ENCODE results near the gene CGRRF1. TPM values are rescaled to one million over a fixed set of nuclear protein-coding genes. Genes with fewer than 3 reads are reported as not detected.

The CGRRF1 gene
- total and polyA plus RNA-seq, 2 donors: 7.6 to 33.1 TPM

GRCh38 chr14:54498579-54498978, 11.1 kb upstream of the CGRRF1 start:
- Histone ChIP-seq H3K4me1 (ENCODE audit: control insufficient read depth in 2 of 2, insufficient read depth in 2 of 2, low read length in 2 of 2) (no peaks in the 10 kb centered on the region), H3K9me3 (ENCODE audit: control insufficient read depth in 2 of 2, insufficient read depth in 1 of 2, low read length in 1 of 2) (no peaks in the 10 kb centered on the region), H3K27me3 (ENCODE audit: control insufficient read depth in 2 of 2, insufficient read depth in 1 of 2, low read length in 1 of 2) (no peaks in the 10 kb centered on the region), H3K4me3 (ENCODE audit: low read length in 2 of 2) (no peak overlapping the region), H3K36me3 (ENCODE audit: control insufficient read depth in 2 of 2, insufficient read depth in 2 of 2, low read length in 1 of 2) (no peaks in the 10 kb centered on the region), H3K27ac (ENCODE audit: low read depth in 1 of 2, low read length in 1 of 2) (no peak overlapping the region)
- no peak for DNase-seq (ENCODE audit: low read depth in 6 of 9, low spot score in 9 of 9)
- WGBS: 93% methylated on average over 7 of the region's 7 CpGs

DNA sequence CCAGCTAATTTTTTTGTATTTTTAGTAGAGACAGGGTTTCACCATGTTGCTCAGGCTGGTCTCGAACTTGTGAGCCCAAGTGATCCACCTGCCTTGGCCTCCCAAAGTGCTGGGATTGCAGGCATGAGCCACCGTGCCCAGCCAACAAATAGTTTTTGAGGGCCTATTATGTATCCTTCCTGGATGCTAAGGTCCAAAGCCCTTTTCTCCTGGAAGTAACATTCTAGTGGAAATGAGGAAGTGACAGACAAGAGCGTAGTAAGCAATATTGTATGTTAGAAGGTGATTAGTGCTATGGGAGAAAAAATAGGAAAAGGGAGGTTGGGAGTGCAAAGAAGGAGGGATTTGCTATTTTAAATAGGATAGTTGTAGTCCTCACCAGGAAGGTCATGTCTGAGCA, 9.0 kb upstream of the CGRRF1 start:
- no peak for DNase-seq (ENCODE audit: low read depth in 6 of 9, low spot score in 9 of 9)
- Histone ChIP-seq H3K4me3 (ENCODE audit: low read length in 2 of 2) (no peak overlapping the region), H3K36me3 (ENCODE audit: control insufficient read depth in 2 of 2, insufficient read depth in 2 of 2, low read length in 1 of 2) (no peaks in the 10 kb centered on the region), H3K9me3 (ENCODE audit: control insufficient read depth in 2 of 2, insufficient read depth in 1 of 2, low read length in 1 of 2) (no peaks in the 10 kb centered on the region), H3K27ac (ENCODE audit: low read depth in 1 of 2, low read length in 1 of 2) (no peak overlapping the region), H3K4me1 (ENCODE audit: control insufficient read depth in 2 of 2, insufficient read depth in 2 of 2, low read length in 2 of 2) (no peaks in the 10 kb centered on the region), H3K27me3 (ENCODE audit: control insufficient read depth in 2 of 2, insufficient read depth in 1 of 2, low read length in 1 of 2) (no peaks in the 10 kb centered on the region)
- WGBS: 97% methylated on average over 3 of the region's 3 CpGs

DNA sequence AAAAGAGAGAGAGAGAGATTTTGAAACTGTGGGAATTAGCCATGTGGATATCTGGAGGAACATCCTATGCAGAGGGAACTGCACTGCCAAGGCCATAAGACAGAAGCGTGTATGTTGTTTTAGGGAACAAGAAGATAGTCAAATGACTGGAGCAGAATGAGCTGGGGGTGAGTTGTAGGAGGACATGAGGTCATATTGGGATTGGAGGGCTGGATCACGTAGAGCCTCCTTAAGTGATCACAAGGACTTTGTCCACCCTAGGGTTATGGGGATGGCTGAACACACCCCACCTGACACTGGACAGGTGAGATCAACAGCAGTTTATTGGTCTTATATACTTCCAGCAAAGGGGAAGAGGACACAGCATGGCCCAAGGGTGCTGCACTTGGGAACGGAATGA, 8.2 kb upstream of the CGRRF1 start:
- Histone ChIP-seq H3K9me3 (ENCODE audit: control insufficient read depth in 2 of 2, insufficient read depth in 1 of 2, low read length in 1 of 2) (no peaks in the 10 kb centered on the region), H3K27me3 (ENCODE audit: control insufficient read depth in 2 of 2, insufficient read depth in 1 of 2, low read length in 1 of 2) (no peaks in the 10 kb centered on the region), H3K36me3 (ENCODE audit: control insufficient read depth in 2 of 2, insufficient read depth in 2 of 2, low read length in 1 of 2) (no peaks in the 10 kb centered on the region), H3K4me3 (ENCODE audit: low read length in 2 of 2) (no peak overlapping the region), H3K27ac (ENCODE audit: low read depth in 1 of 2, low read length in 1 of 2) (no peak overlapping the region), H3K4me1 (ENCODE audit: control insufficient read depth in 2 of 2, insufficient read depth in 2 of 2, low read length in 2 of 2) (no peaks in the 10 kb centered on the region)
- no peak for DNase-seq (ENCODE audit: low read depth in 6 of 9, low spot score in 9 of 9)
- WGBS: 96% methylated on average over 3 of the region's 3 CpGs

GRCh38 chr14:54502602-54503001, 7.1 kb upstream of the CGRRF1 start:
- H3K27me3 ChIP-seq (ENCODE audit: control insufficient read depth in 2 of 2, insufficient read depth in 1 of 2, low read length in 1 of 2): no peaks in the 10 kb centered on the region
- no peaks in the 10 kb centered on the region for H3K9me3 ChIP-seq (ENCODE audit: control insufficient read depth in 2 of 2, insufficient read depth in 1 of 2, low read length in 1 of 2)
- no peak for DNase-seq (ENCODE audit: low read depth in 6 of 9, low spot score in 9 of 9)
- no peaks in the 10 kb centered on the region for H3K36me3 ChIP-seq (ENCODE audit: control insufficient read depth in 2 of 2, insufficient read depth in 2 of 2, low read length in 1 of 2)
- H3K4me3 ChIP-seq (ENCODE audit: low read length in 2 of 2): no peak overlapping the region
- no peaks in the 10 kb centered on the region for H3K4me1 ChIP-seq (ENCODE audit: control insufficient read depth in 2 of 2, insufficient read depth in 2 of 2, low read length in 2 of 2)
- H3K27ac ChIP-seq (ENCODE audit: low read depth in 1 of 2, low read length in 1 of 2): no peak overlapping the region
- WGBS: 45% methylated on average over 2 of the region's 2 CpGs

DNA sequence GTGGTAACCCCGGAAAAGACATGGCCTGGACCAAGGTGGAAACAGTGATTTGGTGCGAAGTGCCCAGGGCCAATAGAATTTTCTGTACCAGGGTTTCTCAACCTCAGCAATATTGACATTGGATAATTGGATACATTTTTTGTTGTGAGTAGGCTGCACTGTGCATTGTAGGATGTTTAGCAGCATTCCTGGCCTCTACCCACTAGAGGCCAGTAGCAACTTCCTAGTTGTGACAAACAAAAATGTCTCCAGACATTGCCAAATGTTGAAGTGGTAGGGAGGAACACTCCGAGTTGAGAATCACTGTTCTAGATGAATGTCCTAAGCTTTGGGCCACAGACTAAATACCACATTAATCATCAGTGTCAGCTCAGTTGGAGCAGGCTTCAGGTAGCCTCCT, 6.2 kb upstream of the CGRRF1 start:
- no peak overlapping the region for H3K27ac ChIP-seq (ENCODE audit: low read depth in 1 of 2, low read length in 1 of 2)
- 94% methylated on average over 3 of the region's 3 CpGs for WGBS
- no peak for DNase-seq (ENCODE audit: low read depth in 6 of 9, low spot score in 9 of 9)

DNA sequence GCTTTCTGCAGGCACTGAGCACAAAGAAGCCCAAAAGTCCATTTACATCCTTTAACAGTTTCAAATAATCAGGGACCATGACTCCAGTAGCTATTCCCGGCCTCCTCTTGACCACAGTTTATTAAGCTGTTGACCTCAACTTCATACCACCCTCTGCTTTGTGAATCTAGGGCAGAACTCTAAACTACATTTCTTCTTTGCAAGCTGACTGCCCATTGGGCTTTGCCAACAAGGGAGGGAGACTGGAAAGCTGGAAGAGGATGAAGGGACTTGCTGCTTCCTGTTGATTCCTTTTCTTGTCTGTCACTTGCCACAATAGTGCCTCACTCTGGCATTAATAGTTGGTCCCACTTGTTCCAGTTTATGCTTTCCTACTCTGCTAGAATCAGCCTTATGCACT, 2.7 kb downstream of the CGRRF1 start:
- no peaks in the 10 kb centered on the region for H3K36me3 ChIP-seq (ENCODE audit: control insufficient read depth in 2 of 2, insufficient read depth in 2 of 2, low read length in 1 of 2)
- DNase-seq (ENCODE audit: low read depth in 6 of 9, low spot score in 9 of 9): no peak
- no peak overlapping the region for H3K4me3 ChIP-seq (ENCODE audit: low read length in 2 of 2)
- no peak overlapping the region for H3K27ac ChIP-seq (ENCODE audit: low read depth in 1 of 2, low read length in 1 of 2)
- 98% methylated on average over 1 of the region's 1 CpG for WGBS
- H3K27me3 ChIP-seq (ENCODE audit: control insufficient read depth in 2 of 2, insufficient read depth in 1 of 2, low read length in 1 of 2): peaks cover 3 to 12% of the 10 kb centered on the region in 2 donors
- peaks cover 3 to 4% of the 10 kb centered on the region in 2 donors for H3K4me1 ChIP-seq (ENCODE audit: control insufficient read depth in 2 of 2, insufficient read depth in 2 of 2, low read length in 2 of 2)
- H3K9me3 ChIP-seq (ENCODE audit: control insufficient read depth in 2 of 2, insufficient read depth in 1 of 2, low read length in 1 of 2): no peaks in the 10 kb centered on the region

More for the DNA sequence above, 6.2 kb upstream of the CGRRF1 start:
- Histone ChIP-seq H3K9me3 (ENCODE audit: control insufficient read depth in 2 of 2, insufficient read depth in 1 of 2, low read length in 1 of 2) (no peaks in the 10 kb centered on the region), H3K4me3 (ENCODE audit: low read length in 2 of 2) (no peak overlapping the region), H3K4me1 (ENCODE audit: control insufficient read depth in 2 of 2, insufficient read depth in 2 of 2, low read length in 2 of 2) (no peaks in the 10 kb centered on the region), H3K27me3 (ENCODE audit: control insufficient read depth in 2 of 2, insufficient read depth in 1 of 2, low read length in 1 of 2) (no peaks in the 10 kb centered on the region), H3K36me3 (ENCODE audit: control insufficient read depth in 2 of 2, insufficient read depth in 2 of 2, low read length in 1 of 2) (no peaks in the 10 kb centered on the region)

GRCh38 chr14:54515670-54516069, 6.0 kb downstream of the CGRRF1 start:
- Histone ChIP-seq H3K27ac (ENCODE audit: low read depth in 1 of 2, low read length in 1 of 2) (no peak overlapping the region), H3K9me3 (ENCODE audit: control insufficient read depth in 2 of 2, insufficient read depth in 1 of 2, low read length in 1 of 2) (no peaks in the 10 kb centered on the region), H3K4me1 (ENCODE audit: control insufficient read depth in 2 of 2, insufficient read depth in 2 of 2, low read length in 2 of 2) (peaks cover 0 to 2% of the 10 kb centered on the region in 2 donors), H3K27me3 (ENCODE audit: control insufficient read depth in 2 of 2, insufficient read depth in 1 of 2, low read length in 1 of 2) (no peaks in the 10 kb centered on the region), H3K4me3 (ENCODE audit: low read length in 2 of 2) (no peak overlapping the region), H3K36me3 (ENCODE audit: control insufficient read depth in 2 of 2, insufficient read depth in 2 of 2, low read length in 1 of 2) (no peaks in the 10 kb centered on the region)
- WGBS: 96% methylated on average over 1 of the region's 1 CpG
- no peak for DNase-seq (ENCODE audit: low read depth in 6 of 9, low spot score in 9 of 9)

GRCh38 chr14:54516709-54517108, 7.0 kb downstream of the CGRRF1 start:
- H3K36me3 ChIP-seq (ENCODE audit: control insufficient read depth in 2 of 2, insufficient read depth in 2 of 2, low read length in 1 of 2): no peaks in the 10 kb centered on the region
- H3K27ac ChIP-seq (ENCODE audit: low read depth in 1 of 2, low read length in 1 of 2): no peak overlapping the region
- no peaks in the 10 kb centered on the region for H3K27me3 ChIP-seq (ENCODE audit: control insufficient read depth in 2 of 2, insufficient read depth in 1 of 2, low read length in 1 of 2)
- no peaks in the 10 kb centered on the region for H3K9me3 ChIP-seq (ENCODE audit: control insufficient read depth in 2 of 2, insufficient read depth in 1 of 2, low read length in 1 of 2)
- no peaks in the 10 kb centered on the region for H3K4me1 ChIP-seq (ENCODE audit: control insufficient read depth in 2 of 2, insufficient read depth in 2 of 2, low read length in 2 of 2)
- no peak overlapping the region for H3K4me3 ChIP-seq (ENCODE audit: low read length in 2 of 2)
- DNase-seq (ENCODE audit: low read depth in 6 of 9, low spot score in 9 of 9): no peak
- 100% methylated on average over 1 of the region's 1 CpG for WGBS

DNA sequence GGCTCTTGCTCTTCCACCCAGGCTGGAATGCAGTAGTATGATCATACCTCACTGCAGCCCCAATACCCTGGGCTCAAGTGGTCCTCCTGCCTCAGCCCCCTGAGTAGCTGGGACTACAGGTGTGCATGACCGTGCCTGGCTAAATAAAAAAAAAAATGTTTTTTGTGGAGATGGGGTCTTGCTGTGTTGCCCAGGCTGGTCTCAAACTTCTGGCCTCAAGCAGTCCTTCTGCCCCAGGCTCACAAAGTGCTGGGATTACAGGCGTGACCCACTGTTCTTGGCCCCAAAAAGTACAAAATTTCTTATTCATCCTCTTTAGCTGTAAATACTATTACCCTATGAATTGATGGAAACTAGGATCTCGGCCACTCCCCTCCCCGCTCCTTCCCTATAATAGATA, 14.7 kb downstream of the CGRRF1 start:
- WGBS: over 99% methylated on average over 4 of the region's 4 CpGs
- no peaks in the 10 kb centered on the region for H3K4me1 ChIP-seq (ENCODE audit: control insufficient read depth in 2 of 2, insufficient read depth in 2 of 2, low read length in 2 of 2)
- no peaks in the 10 kb centered on the region for H3K9me3 ChIP-seq (ENCODE audit: control insufficient read depth in 2 of 2, insufficient read depth in 1 of 2, low read length in 1 of 2)
- DNase-seq (ENCODE audit: low read depth in 6 of 9, low spot score in 9 of 9): no peak
- H3K27ac ChIP-seq (ENCODE audit: low read depth in 1 of 2, low read length in 1 of 2): no peak overlapping the region
- no peaks in the 10 kb centered on the region for H3K27me3 ChIP-seq (ENCODE audit: control insufficient read depth in 2 of 2, insufficient read depth in 1 of 2, low read length in 1 of 2)
- H3K36me3 ChIP-seq (ENCODE audit: control insufficient read depth in 2 of 2, insufficient read depth in 2 of 2, low read length in 1 of 2): peaks cover 4 to 9% of the 10 kb centered on the region in 2 donors
- H3K4me3 ChIP-seq (ENCODE audit: low read length in 2 of 2): no peak overlapping the region

- Histone ChIP-seq H3K4me3 (ENCODE audit: low read length in 2 of 2) (no peak overlapping the region), H3K27me3 (ENCODE audit: control insufficient read depth in 2 of 2, insufficient read depth in 1 of 2, low read length in 1 of 2) (no peaks in the 10 kb centered on the region), H3K27ac (ENCODE audit: low read depth in 1 of 2, low read length in 1 of 2) (no peak overlapping the region), H3K36me3 (ENCODE audit: control insufficient read depth in 2 of 2, insufficient read depth in 2 of 2, low read length in 1 of 2) (peaks cover 1 to 7% of the 10 kb centered on the region in 2 donors), H3K9me3 (ENCODE audit: control insufficient read depth in 2 of 2, insufficient read depth in 1 of 2, low read length in 1 of 2) (no peaks in the 10 kb centered on the region), H3K4me1 (ENCODE audit: control insufficient read depth in 2 of 2, insufficient read depth in 2 of 2, low read length in 2 of 2) (no peaks in the 10 kb centered on the region)
- no peak for DNase-seq (ENCODE audit: low read depth in 6 of 9, low spot score in 9 of 9)
- 98% methylated on average over 2 of the region's 2 CpGs for WGBS
These were observed 19.3 kb downstream of the CGRRF1 start for GRCh38 chr14:54528973-54529372.
